Brain microvascular endothelial cell (primary cell): ENCODE results near the gene SDR39U1.

Source experiments
- DNase-seq: peaks from one replicate; pipeline ENCODE4 v3.0.0-alpha.2; 2020
- H3K27ac ChIP-seq: fragments of 250-450 bp; sonication (Bioruptor Pico); 2 replicates; pipeline ENCODE4 v1.5.1; 2020; ENCODE audit warnings: mild to moderate bottlenecking, moderate library complexity
- H3K27me3 ChIP-seq: fragments of 250-450 bp; sonication (Bioruptor Pico); replicated peaks from 2 replicates; pipeline ENCODE4 v1.5.1; 2020; ENCODE audit warnings: mild to moderate bottlenecking
- H3K36me3 ChIP-seq: fragments of 250-450 bp; sonication (Bioruptor Pico); replicated peaks from 2 replicates; pipeline ENCODE4 v1.5.1; 2020; ENCODE audit warnings: mild to moderate bottlenecking
- H3K4me3 ChIP-seq: 2 replicates; pipeline ENCODE4 v1.5.1; 2011; ENCODE audit warnings: low read depth, mild to moderate bottlenecking, control low read depth, low read length, moderate library complexity
- CTCF ChIP-seq: IDR thresholded peaks from 2 replicates; pipeline ENCODE4 v1.5.1; 2011; ENCODE audit warnings: low read depth, mild to moderate bottlenecking, moderate library complexity, low read length, control low read depth, inconsistent platforms; ENCODE audit errors: missing control alignments
- in situ Hi-C: cut with HindIII; loops from 2 replicates; pipeline ENCODE4 v1.10.0; 2017; ENCODE audit warnings: low sequenced_read_pairs, low pct_ligation_motif_present

Gene SDR39U1

GRCh38 chr14:24439257-24439656, 3.3 kb downstream of the SDR39U1 start:
- no peaks in the 10 kb centered on the region for H3K27me3 ChIP-seq
- in situ Hi-C loops, result loop anchor here (10.0 kb wide), 1 partner anchor 104 kb away; the partner anchor contains the start of genes ADCY4 and RIPK3
- no peak overlapping the region for H3K4me3 ChIP-seq
- TF ChIP-seq CTCF, result no peak
- no peak for DNase-seq
- peaks cover 47% of the 10 kb centered on the region for H3K36me3 ChIP-seq
- no peak overlapping the region for H3K27ac ChIP-seq

- H3K27ac ChIP-seq, result no peak overlapping the region
- H3K4me3 ChIP-seq, result no peak overlapping the region
- H3K36me3 ChIP-seq, result peaks cover 53% of the 10 kb centered on the region
- DNase-seq, result no peak
- H3K27me3 ChIP-seq, result no peaks in the 10 kb centered on the region
- no peak for TF ChIP-seq CTCF
- in situ Hi-C loops, result loop anchor here (10.0 kb wide), 1 partner anchor 104 kb away; the partner anchor contains the start of genes ADCY4 and RIPK3
These were observed 4.1 kb downstream of the SDR39U1 start for GRCh38 chr14:24438223-24439097.

DNA sequence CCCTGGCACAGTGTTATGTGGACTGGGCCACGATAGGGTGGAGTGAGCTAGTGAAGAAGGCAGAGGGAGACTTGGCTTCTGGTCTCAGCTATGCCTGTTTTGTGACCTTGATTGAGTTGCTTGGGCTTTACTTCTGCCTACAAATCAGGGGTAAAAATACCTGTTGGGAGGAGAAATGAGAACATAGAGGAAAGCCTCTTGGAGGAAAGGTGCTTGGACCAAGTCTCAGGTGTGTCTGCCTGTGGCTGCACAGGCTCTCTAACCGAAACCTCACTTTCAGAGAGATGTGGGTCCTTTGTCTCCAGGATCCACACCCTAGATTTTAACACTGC, 4.9 kb downstream of the SDR39U1 start:
- no peak overlapping the region for H3K27ac ChIP-seq
- in situ Hi-C loops, result loop anchor here (10.0 kb wide), 1 partner anchor 103 kb away; the partner anchor contains the start of genes ADCY4 and RIPK3

DNA sequence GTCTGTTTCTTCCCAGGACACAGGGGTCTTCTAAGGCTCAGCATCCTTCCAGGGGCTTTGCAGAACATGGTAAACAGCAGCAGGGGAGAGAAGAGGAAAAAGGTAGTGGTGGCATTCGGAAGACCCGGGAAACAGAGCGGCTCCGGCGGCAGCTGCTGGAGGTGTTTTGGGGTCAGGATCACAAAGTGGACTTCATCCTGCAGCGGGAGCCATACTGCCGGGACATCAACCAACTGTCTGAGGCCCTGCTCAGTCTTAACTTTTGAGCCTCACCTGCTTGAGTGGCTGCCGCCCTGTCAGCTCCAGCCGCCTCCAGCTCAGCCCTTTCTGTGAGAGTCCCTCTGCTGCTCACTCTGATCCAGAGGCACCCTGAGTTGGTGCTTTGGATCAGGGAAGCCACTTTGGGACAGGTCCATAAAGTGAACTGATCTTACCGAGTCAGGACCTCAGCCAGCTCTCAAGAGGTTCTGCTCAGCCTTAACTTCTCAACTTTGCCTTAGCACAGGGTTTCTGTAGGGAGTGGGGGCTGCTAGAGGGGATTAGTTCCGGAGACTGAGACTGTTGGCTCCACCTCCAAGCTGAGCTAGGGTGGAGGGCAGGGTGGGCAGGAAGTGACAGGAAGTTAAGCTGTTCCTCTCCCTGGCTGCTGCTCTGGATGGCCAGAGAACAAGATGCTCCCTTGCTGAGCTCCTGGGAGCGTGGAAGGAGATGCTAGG, 5.4 kb downstream of the SDR39U1 start:
- no peak for DNase-seq
- in situ Hi-C loops, result loop anchor here (10.0 kb wide), 1 partner anchor 102 kb away; the partner anchor contains the start of genes ADCY4 and RIPK3
- no peak for TF ChIP-seq CTCF
- Histone ChIP-seq H3K4me3 (no peak overlapping the region), H3K36me3 (peaks cover 66% of the 10 kb centered on the region), H3K27me3 (no peaks in the 10 kb centered on the region), H3K27ac (no peak overlapping the region)

More for the DNA sequence above, 4.9 kb downstream of the SDR39U1 start:
- H3K36me3 ChIP-seq, result peaks cover 60% of the 10 kb centered on the region
- no peak overlapping the region for H3K4me3 ChIP-seq
- no peaks in the 10 kb centered on the region for H3K27me3 ChIP-seq
- no peak for DNase-seq
- no peak for TF ChIP-seq CTCF

DNA sequence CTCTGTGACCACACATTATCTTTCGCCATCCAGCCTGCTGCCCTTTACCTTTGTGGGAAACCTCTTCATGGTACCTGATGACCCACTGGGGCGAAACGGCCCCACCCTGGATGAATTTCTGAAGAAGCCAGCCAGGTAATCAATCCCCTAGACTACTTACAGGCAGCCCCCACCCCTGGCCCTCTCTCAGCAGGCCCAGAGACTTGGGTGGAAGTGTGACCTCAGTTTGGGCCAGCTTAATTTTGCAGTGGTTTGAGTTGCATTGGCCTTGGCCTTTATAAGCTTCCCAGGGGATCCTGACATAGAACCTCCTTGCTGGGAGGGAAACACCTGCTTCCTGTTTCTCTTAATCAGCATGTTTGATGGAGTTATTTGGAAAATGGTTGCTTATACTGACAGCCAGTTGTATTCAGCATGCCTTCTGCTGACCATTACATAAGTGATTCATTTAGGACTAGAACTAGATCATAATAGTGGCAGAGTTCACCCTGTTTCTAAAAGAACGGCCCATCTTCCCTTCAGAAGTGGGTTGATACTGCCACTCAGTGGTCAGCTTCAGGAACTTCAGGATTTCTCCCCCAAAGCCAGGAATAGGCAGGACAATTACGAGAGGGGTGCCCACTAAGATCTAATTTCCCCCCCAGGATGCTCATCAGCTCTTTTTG, 6.1 kb downstream of the SDR39U1 start:
- peak; percentile 43 for DNase-seq
- in situ Hi-C loops, result loop anchor here (10.0 kb wide), 1 partner anchor 102 kb away; the partner anchor contains the start of genes ADCY4 and RIPK3
- Histone ChIP-seq H3K4me3 (no peak overlapping the region), H3K36me3 (peaks cover 70% of the 10 kb centered on the region), H3K27me3 (no peaks in the 10 kb centered on the region), H3K27ac (no peak overlapping the region)
- TF ChIP-seq CTCF, result peak; percentile 81
